ENCODE measurements around the gene PHYKPL. TPM values are rescaled to one million over a fixed set of nuclear protein-coding genes. Genes with fewer than 3 reads are reported as not detected.
"Not testable (repeated sequence)": the region's sequence is repeated elsewhere in the genome, so short reads cannot be mapped to it uniquely, and the experiment has no call there.

Gene PHYKPL
- total RNA-seq, 1 experiment from 2014 or later, result 112 TPM

- no peak overlapping the region for H3K4me3 Mint-ChIP-seq (ENCODE audit: unreplicated experiment)
- no TSS peak for BruUV-seq (replicated peaks)
- H3K27ac Mint-ChIP-seq (ENCODE audit: low read depth, unreplicated experiment), result no peak overlapping the region
- no peaks in the 10 kb centered on the region for H3K9me3 Mint-ChIP-seq (ENCODE audit: unreplicated experiment)
- intact Hi-C loops (cut with micrococcal nuclease), result no loop called here
- H3K36me3 Mint-ChIP-seq (ENCODE audit: insufficient read depth, unreplicated experiment), result no peaks in the 10 kb centered on the region
- peaks cover 27% of the 10 kb centered on the region for H3K4me1 Mint-ChIP-seq (ENCODE audit: insufficient read depth, unreplicated experiment)
- no peak for DNase-seq (ENCODE audit: unreplicated experiment)
- TF ChIP-seq, protein P1, sequence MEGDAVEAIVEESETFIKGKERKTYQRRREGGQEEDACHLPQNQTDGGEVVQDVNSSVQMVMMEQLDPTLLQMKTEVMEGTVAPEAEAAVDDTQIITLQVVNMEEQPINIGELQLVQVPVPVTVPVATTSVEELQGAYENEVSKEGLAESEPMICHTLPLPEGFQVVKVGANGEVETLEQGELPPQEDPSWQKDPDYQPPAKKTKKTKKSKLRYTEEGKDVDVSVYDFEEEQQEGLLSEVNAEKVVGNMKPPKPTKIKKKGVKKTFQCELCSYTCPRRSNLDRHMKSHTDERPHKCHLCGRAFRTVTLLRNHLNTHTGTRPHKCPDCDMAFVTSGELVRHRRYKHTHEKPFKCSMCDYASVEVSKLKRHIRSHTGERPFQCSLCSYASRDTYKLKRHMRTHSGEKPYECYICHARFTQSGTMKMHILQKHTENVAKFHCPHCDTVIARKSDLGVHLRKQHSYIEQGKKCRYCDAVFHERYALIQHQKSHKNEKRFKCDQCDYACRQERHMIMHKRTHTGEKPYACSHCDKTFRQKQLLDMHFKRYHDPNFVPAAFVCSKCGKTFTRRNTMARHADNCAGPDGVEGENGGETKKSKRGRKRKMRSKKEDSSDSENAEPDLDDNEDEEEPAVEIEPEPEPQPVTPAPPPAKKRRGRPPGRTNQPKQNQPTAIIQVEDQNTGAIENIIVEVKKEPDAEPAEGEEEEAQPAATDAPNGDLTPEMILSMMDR (IDR thresholded peaks at IDR 0.05; ENCODE audit: unreplicated experiment), result no peak
- CTCF ChIA-PET, result interaction anchor here (0.7 kb wide), 1 partner anchor 10 kb away, joined by 3 read pairs; no protein-coding TSS in a partner anchor
- POLR2A ChIA-PET, result no interaction called here
- no peaks in the 10 kb centered on the region for H3K27me3 Mint-ChIP-seq (ENCODE audit: insufficient read depth, unreplicated experiment)
These were observed 7.7 kb upstream of the PHYKPL start for GRCh38 chr5:178240341-178240741.

DNA sequence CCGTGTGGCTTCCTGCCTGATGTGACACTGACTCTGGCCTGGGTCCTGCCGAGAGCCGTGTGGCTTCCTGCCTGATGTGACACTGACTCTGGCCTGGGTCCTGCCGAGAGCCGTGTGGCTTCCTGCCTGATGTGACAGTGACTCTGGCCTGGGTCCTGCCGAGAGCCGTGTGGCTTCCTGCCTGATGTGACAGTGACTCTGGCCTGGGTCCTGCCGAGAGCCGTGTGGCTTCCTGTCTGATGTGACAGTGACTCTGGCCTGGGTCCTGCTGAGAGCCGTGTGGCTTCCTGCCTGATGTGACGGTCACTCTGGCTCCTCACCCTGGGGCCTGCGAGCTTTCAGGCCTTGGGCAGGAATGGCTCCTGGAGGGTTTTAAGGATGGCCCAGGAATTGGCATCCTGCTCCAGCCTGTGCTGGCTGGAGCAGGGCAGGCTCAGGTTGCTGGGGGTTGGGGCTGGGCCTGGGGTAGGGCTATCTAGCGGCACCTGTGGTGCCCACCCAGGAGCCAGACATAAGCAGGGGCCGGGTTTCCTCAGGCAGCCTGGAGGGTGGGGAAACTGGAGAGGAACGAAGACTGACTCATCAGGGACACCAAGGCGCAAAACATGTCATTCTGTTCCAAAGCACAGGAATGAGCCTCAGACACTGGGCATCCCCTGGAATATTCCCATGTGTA, 7.2 kb upstream of the PHYKPL start:
- POLR2A ChIA-PET; H3K27ac Mint-ChIP-seq (ENCODE audit: low read depth, unreplicated experiment); H3K36me3 Mint-ChIP-seq (ENCODE audit: insufficient read depth, unreplicated experiment); H3K9me3 Mint-ChIP-seq (ENCODE audit: unreplicated experiment); DNase-seq (ENCODE audit: unreplicated experiment); BruUV-seq (replicated peaks); intact Hi-C loops (cut with micrococcal nuclease); H3K4me3 Mint-ChIP-seq (ENCODE audit: unreplicated experiment); H3K27me3 Mint-ChIP-seq (ENCODE audit: insufficient read depth, unreplicated experiment): not testable (repeated sequence)
- CTCF ChIA-PET, result interaction anchor here (0.6 kb wide), 1 partner anchor 164 kb away, joined by 3 read pairs; no protein-coding TSS in a partner anchor
- peaks cover 31% of the 10 kb centered on the region for H3K4me1 Mint-ChIP-seq (ENCODE audit: insufficient read depth, unreplicated experiment)

DNA sequence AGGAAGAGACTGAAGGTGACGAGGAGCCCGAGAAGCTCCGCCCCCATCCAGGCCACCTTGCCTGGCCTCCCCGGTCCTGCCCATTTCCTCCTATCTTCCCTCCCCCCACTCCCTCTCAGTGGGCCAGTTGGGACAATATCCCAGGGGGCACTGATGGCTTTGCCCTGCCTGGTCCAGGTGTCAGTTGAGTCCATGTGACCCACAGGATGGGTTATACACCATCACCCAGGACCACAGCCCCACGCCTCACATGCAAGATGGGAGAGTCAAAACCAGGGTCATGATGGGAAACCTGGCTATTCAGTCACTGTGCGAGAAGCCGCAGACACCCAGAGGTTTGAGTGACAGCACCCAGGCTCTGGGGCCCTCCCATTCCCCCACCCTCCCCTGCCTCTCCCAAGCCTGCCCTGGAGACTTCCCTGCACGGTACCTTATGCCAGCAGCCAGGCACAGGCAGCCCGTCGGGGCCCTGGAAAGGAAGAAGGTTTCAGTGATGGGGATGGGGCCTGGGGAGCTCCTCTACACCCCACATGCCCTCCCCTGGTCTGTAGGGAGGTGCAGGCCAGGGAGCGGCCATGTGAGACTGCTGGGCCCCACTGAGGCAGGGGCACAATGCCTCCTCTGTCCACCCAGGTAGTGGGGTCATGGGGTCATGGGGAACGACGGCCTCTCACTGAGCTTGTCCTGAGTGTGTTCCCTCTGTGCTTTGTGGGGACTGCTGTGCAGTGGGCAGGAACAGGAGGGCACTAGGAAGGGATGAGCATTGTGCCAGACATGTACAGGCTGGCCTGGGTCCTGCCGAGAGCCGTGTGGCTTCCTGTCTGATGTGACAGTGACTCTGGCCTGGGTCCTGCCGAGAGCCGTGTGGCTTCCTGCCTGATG, 6.3 kb upstream of the PHYKPL start:
- intact Hi-C loops (cut with micrococcal nuclease), result no loop called here
- DNase-seq (ENCODE audit: unreplicated experiment), result no peak
- Mint-ChIP-seq H3K4me1 (ENCODE audit: insufficient read depth, unreplicated experiment) (peaks cover 39% of the 10 kb centered on the region), H3K36me3 (ENCODE audit: insufficient read depth, unreplicated experiment) (no peaks in the 10 kb centered on the region), H3K4me3 (ENCODE audit: unreplicated experiment) (no peak overlapping the region), H3K27ac (ENCODE audit: low read depth, unreplicated experiment) (no peak overlapping the region), H3K9me3 (ENCODE audit: unreplicated experiment) (no peaks in the 10 kb centered on the region), H3K27me3 (ENCODE audit: insufficient read depth, unreplicated experiment) (no peaks in the 10 kb centered on the region)
- BruUV-seq (replicated peaks), result no TSS peak
- TF ChIP-seq, protein P1 (IDR thresholded peaks at IDR 0.05; ENCODE audit: unreplicated experiment), result no peak
- POLR2A ChIA-PET, result interaction anchor here (1.5 kb wide), 1 partner anchor 15 kb away, joined by 4 read pairs; no protein-coding TSS in a partner anchor
- CTCF ChIA-PET, result interaction anchor here (0.6 to 1.9 kb wide), 2 partner anchors 163 to 311 kb away, joined by 3 to 6 read pairs; no protein-coding TSS in a partner anchor

DNA sequence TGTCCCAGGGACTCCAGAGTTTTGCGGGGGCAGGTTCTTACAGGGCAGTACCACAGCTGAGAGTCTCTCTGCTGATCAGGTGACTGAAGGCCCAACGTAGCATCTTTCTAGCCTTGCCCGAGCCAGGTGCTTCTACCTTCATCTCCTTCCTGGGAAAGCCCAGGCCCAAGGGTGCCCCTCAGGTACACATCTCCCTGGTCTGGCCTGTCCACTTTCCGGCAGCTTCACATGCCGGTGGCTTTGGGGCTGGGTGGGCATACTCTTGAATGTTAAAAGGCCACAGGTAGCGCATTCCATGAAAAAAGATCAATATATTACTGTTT, 5.7 kb upstream of the PHYKPL start:
- Mint-ChIP-seq H3K9me3 (ENCODE audit: unreplicated experiment) (no peaks in the 10 kb centered on the region), H3K27ac (ENCODE audit: low read depth, unreplicated experiment) (no peak overlapping the region), H3K36me3 (ENCODE audit: insufficient read depth, unreplicated experiment) (no peaks in the 10 kb centered on the region), H3K4me3 (ENCODE audit: unreplicated experiment) (no peak overlapping the region), H3K4me1 (ENCODE audit: insufficient read depth, unreplicated experiment) (peaks cover 40% of the 10 kb centered on the region), H3K27me3 (ENCODE audit: insufficient read depth, unreplicated experiment) (no peaks in the 10 kb centered on the region)
- no peak for DNase-seq (ENCODE audit: unreplicated experiment)
- BruUV-seq (replicated peaks), result no TSS peak
- TF ChIP-seq, protein P1 (IDR thresholded peaks at IDR 0.05; ENCODE audit: unreplicated experiment), result no peak
- POLR2A ChIA-PET, result interaction anchor here (1.0 to 1.9 kb wide), 4 partner anchors 12 to 366 kb away, joined by 3 to 7 read pairs (median 4); no protein-coding TSS in a partner anchor
- intact Hi-C loops (cut with micrococcal nuclease), result no loop called here
- CTCF ChIA-PET, result interaction anchor here (1.0 to 1.9 kb wide), 2 partner anchors 15 to 312 kb away, joined by 3 to 6 read pairs; no protein-coding TSS in a partner anchor

Data from MCF 10A (cell line).